SK-N-SH (cell line): ENCODE results near the gene CSNK2A1.

Source experiments
- CHD2 ChIP-seq: fragments of 150-350 bp; IDR thresholded peaks from 2 replicates; pipeline ENCODE4 v1.6.1; 2018; ENCODE audit warnings: low read length; ENCODE audit not compliant: partially characterized antibody
- ELF1 ChIP-seq: IDR thresholded peaks from 2 replicates; pipeline ENCODE4 v1.4.0; 2012
- EP300 ChIP-seq, 2 experiments: IDR thresholded peaks; 2 replicates each; pipeline versions ENCODE4 v1.4.0 to v1.6.1; 2012; ENCODE audit warnings: borderline replicate concordance in 1 of 2, low read depth in 1 of 2, low read length in 1 of 2
- GABPA ChIP-seq: IDR thresholded peaks from 2 replicates; pipeline ENCODE4 v1.4.0; 2012; ENCODE audit warnings: low read depth, mild to moderate bottlenecking
- GATA2 ChIP-seq: sonication (generic); formaldehyde crosslinking; IDR thresholded peaks from 2 replicates; pipeline ENCODE4 v1.5.0; 2020; ENCODE audit warnings: mild to moderate bottlenecking, missing genetic modification reagents
- JUND ChIP-seq: IDR thresholded peaks from 2 replicates; pipeline ENCODE4 v1.4.0; 2012
- POLR2AphosphoS5 ChIP-seq: IDR thresholded peaks from 2 replicates; pipeline ENCODE4 v1.6.1; 2012; ENCODE audit warnings: low read depth, low read length
- SIN3A ChIP-seq: IDR thresholded peaks from 2 replicates; pipeline ENCODE4 v1.6.1; 2012; ENCODE audit warnings: low read depth, mild to moderate bottlenecking, low read length, moderate library complexity, borderline replicate concordance
- TEAD4 ChIP-seq: IDR thresholded peaks from 2 replicates; pipeline ENCODE4 v1.4.0; 2012; ENCODE audit warnings: mild to moderate bottlenecking, borderline replicate concordance; ENCODE audit not compliant: insufficient read depth
- YY1 ChIP-seq: IDR thresholded peaks from 2 replicates; pipeline ENCODE4 v1.4.0; 2012; ENCODE audit warnings: low read depth, mild to moderate bottlenecking
- TF ChIP-seq, protein P1 (sequence below): IDR thresholded peaks from 2 replicates; pipeline ENCODE4 v1.4.0; 2012; ENCODE audit warnings: low read depth
- TF ChIP-seq, protein P2 (sequence below): fragments of 200-600 bp; sonication (generic); IDR thresholded peaks from 2 replicates; pipeline ENCODE4 v1.6.1; 2017; ENCODE audit warnings: antibody characterized with exemption, mild to moderate bottlenecking, moderate library complexity
- TF ChIP-seq, protein P3 (sequence below): IDR thresholded peaks from 2 replicates; pipeline ENCODE4 v1.4.0; 2012; ENCODE audit warnings: low read depth, borderline replicate concordance

DNA sequence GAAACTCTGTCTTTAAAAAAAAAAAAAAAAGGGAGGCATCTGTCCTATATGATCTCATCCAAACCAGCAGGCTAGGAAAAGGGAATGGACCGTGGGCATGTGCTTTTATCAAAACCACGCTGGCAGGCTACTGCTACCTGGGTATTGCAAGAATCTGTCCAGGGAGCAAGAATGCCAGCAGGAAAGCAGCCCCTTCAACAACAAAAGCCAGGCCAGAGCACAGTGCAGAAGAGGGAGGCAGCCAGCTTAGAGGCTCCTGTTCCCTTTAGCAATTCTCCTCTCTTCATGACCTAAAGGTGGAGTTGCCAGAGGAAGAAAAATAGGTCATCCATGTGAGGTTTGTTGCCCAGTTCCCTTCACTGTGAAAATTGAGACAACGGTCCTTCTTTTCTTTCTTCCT is 99.5 kb downstream of the CSNK2A1 start:
- TF ChIP-seq, protein P1, sequence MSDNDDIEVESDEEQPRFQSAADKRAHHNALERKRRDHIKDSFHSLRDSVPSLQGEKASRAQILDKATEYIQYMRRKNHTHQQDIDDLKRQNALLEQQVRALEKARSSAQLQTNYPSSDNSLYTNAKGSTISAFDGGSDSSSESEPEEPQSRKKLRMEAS = no peak
- TF ChIP-seq YY1 (no peak), TEAD4 (no peak), EP300 (IDR thresholded peaks at IDR 0.05; ENCODE audit: borderline replicate concordance in 1 of 2, low read depth in 1 of 2, low read length in 1 of 2) (no peak), POLR2AphosphoS5 (no peak), GABPA (no peak), JUND (no peak), ELF1 (no peak), CHD2 (no peak), SIN3A (no peak), GATA2 (CRISPR knock-in tag) (no peak)
- TF ChIP-seq, protein P2, sequence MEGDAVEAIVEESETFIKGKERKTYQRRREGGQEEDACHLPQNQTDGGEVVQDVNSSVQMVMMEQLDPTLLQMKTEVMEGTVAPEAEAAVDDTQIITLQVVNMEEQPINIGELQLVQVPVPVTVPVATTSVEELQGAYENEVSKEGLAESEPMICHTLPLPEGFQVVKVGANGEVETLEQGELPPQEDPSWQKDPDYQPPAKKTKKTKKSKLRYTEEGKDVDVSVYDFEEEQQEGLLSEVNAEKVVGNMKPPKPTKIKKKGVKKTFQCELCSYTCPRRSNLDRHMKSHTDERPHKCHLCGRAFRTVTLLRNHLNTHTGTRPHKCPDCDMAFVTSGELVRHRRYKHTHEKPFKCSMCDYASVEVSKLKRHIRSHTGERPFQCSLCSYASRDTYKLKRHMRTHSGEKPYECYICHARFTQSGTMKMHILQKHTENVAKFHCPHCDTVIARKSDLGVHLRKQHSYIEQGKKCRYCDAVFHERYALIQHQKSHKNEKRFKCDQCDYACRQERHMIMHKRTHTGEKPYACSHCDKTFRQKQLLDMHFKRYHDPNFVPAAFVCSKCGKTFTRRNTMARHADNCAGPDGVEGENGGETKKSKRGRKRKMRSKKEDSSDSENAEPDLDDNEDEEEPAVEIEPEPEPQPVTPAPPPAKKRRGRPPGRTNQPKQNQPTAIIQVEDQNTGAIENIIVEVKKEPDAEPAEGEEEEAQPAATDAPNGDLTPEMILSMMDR = no peak
- TF ChIP-seq, protein P3, sequence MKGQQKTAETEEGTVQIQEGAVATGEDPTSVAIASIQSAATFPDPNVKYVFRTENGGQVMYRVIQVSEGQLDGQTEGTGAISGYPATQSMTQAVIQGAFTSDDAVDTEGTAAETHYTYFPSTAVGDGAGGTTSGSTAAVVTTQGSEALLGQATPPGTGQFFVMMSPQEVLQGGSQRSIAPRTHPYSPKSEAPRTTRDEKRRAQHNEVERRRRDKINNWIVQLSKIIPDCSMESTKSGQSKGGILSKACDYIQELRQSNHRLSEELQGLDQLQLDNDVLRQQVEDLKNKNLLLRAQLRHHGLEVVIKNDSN = no peak
